Astrocyte (in vitro differentiated cells and primary cell): Measurements from ENCODE around the gene LRP4. TPM values are rescaled to one million over a fixed set of nuclear protein-coding genes. Genes with fewer than 3 reads are reported as not detected.

ENCODE experiments used
- DNase-seq: peaks from one replicate; pipeline ENCODE4 v3.0.0-alpha.2; 2010; ENCODE audit warnings: low read depth
- FAIRE-seq: peaks from 2 replicates; lab custom pipeline; 2011; peaks lifted over from hg19 to GRCh38; lab: Jason Lieb, UNC
- H2AFZ ChIP-seq: 2 replicates; pipeline ENCODE4 v1.6.0; 2012; ENCODE audit warnings: low read depth, low read length, inconsistent platforms
- H3K27ac ChIP-seq: 2 replicates; pipeline ENCODE4 v1.5.1; 2011; ENCODE audit warnings: low read depth, low read length, inconsistent platforms
- H3K27me3 ChIP-seq: 2 replicates; pipeline ENCODE4 v1.6.0; 2011; ENCODE audit warnings: low read length, inconsistent platforms; ENCODE audit not compliant: insufficient read depth
- H3K36me3 ChIP-seq: 2 replicates; pipeline ENCODE4 v1.5.1; 2011; ENCODE audit warnings: low read length, inconsistent platforms; ENCODE audit not compliant: insufficient read depth
- H3K4me1 ChIP-seq: 2 replicates; pipeline ENCODE4 v1.5.1; 2011; ENCODE audit warnings: low read length, inconsistent platforms; ENCODE audit not compliant: insufficient read depth
- H3K4me2 ChIP-seq: 2 replicates; pipeline ENCODE4 v1.6.0; 2012; ENCODE audit warnings: low read length, inconsistent platforms
- H3K4me3 ChIP-seq: 2 replicates; pipeline ENCODE4 v1.5.1; 2011; ENCODE audit warnings: low read depth, mild to moderate bottlenecking, low read length, inconsistent platforms; ENCODE audit not compliant: insufficient read depth
- H3K79me2 ChIP-seq: 2 replicates; pipeline ENCODE4 v1.6.0; 2012; ENCODE audit warnings: mild to moderate bottlenecking, low read length, inconsistent platforms; ENCODE audit not compliant: insufficient read depth
- H3K9ac ChIP-seq: 2 replicates; pipeline ENCODE4 v1.6.0; 2012; ENCODE audit warnings: mild to moderate bottlenecking, low read length, inconsistent platforms
- H3K9me3 ChIP-seq: 2 replicates; pipeline ENCODE4 v1.5.1; 2012; ENCODE audit warnings: low read depth, mild to moderate bottlenecking, low read length, inconsistent platforms; ENCODE audit not compliant: insufficient read depth
- H4K20me1 ChIP-seq: 2 replicates; pipeline ENCODE4 v1.6.0; 2012; ENCODE audit warnings: low read length, inconsistent platforms; ENCODE audit not compliant: insufficient read depth
- H3K27ac Mint-ChIP-seq: one replicate; pipeline ENCODE4 v1.8.0; 2021; ENCODE audit warnings: mild to moderate bottlenecking, mixed read lengths; ENCODE audit not compliant: unreplicated experiment
- H3K27me3 Mint-ChIP-seq: one replicate; pipeline ENCODE4 v1.8.0; 2021; ENCODE audit warnings: low read depth, mixed read lengths; ENCODE audit not compliant: unreplicated experiment
- H3K36me3 Mint-ChIP-seq: one replicate; pipeline ENCODE4 v1.8.0; 2021; ENCODE audit warnings: low read depth, mixed read lengths; ENCODE audit not compliant: unreplicated experiment
- H3K4me1 Mint-ChIP-seq: one replicate; pipeline ENCODE4 v1.8.0; 2021; ENCODE audit warnings: low read depth, mixed read lengths; ENCODE audit not compliant: unreplicated experiment
- H3K4me3 Mint-ChIP-seq: one replicate; pipeline ENCODE4 v1.8.0; 2021; ENCODE audit warnings: mild to moderate bottlenecking, moderate library complexity, mixed read lengths; ENCODE audit not compliant: unreplicated experiment
- H3K9me3 Mint-ChIP-seq: one replicate; pipeline ENCODE4 v1.8.0; 2021; ENCODE audit warnings: mild to moderate bottlenecking, mixed read lengths; ENCODE audit not compliant: unreplicated experiment
- CTCF ChIP-seq: IDR thresholded peaks from 2 replicates; pipeline ENCODE4 v1.5.1; 2011; ENCODE audit warnings: low read depth, mild to moderate bottlenecking, inconsistent platforms, low read length, moderate library complexity; ENCODE audit not compliant: insufficient read depth
- EZH2 ChIP-seq: IDR thresholded peaks from 2 replicates; pipeline ENCODE4 v1.6.1; 2012; ENCODE audit warnings: mild to moderate bottlenecking, low read length, inconsistent platforms; ENCODE audit not compliant: insufficient read depth
- total RNA-seq: library from RNA; stranded (reverse); gene quantifications from 2 replicates; pipeline ENCODE4 v1.2.1, GENCODE V29; 2021

LRP4 gene
- total RNA-seq, 1 donor from 2014 or later, result 19.0 TPM

- H3K4me2 ChIP-seq, result no peak overlapping the region
- H4K20me1 ChIP-seq, result no peaks in the 10 kb centered on the region
- H3K27ac ChIP-seq, result no peak overlapping the region
- no peak overlapping the region for H2AFZ ChIP-seq
- Mint-ChIP-seq H3K4me3 (no peak overlapping the region), H3K36me3 (peaks cover 12% of the 10 kb centered on the region), H3K4me1 (peaks cover 3% of the 10 kb centered on the region), H3K9me3 (no peaks in the 10 kb centered on the region), H3K27ac (no peak overlapping the region), H3K27me3 (no peaks in the 10 kb centered on the region)
- peaks cover 4% of the 10 kb centered on the region for H3K36me3 ChIP-seq
- TF ChIP-seq CTCF (no peak), EZH2 (no peak)
- no peaks in the 10 kb centered on the region for H3K79me2 ChIP-seq
- peaks cover 3% of the 10 kb centered on the region for H3K4me1 ChIP-seq
- H3K27me3 ChIP-seq, result no peaks in the 10 kb centered on the region
- FAIRE-seq (no peak), DNase-seq (no peak)
- H3K4me3 ChIP-seq, result no peak overlapping the region
- no peaks in the 10 kb centered on the region for H3K9me3 ChIP-seq
- H3K9ac ChIP-seq, result no peak overlapping the region
Observed at GRCh38 chr11:46894961-46895360, 23.4 kb downstream of the LRP4 start.

- H3K27ac Mint-ChIP-seq, result no peak overlapping the region
- H3K79me2 ChIP-seq, result no peaks in the 10 kb centered on the region
- no peak for DNase-seq
- no peak for FAIRE-seq
- peaks cover 4% of the 10 kb centered on the region for H3K36me3 ChIP-seq
- no peak for TF ChIP-seq EZH2
- no peak for TF ChIP-seq CTCF
- H3K27me3 Mint-ChIP-seq, result no peaks in the 10 kb centered on the region
- no peaks in the 10 kb centered on the region for H3K9me3 ChIP-seq
- no peak overlapping the region for H3K4me2 ChIP-seq
- H3K4me3 ChIP-seq, result no peak overlapping the region
- H2AFZ ChIP-seq, result no peak overlapping the region
- H4K20me1 ChIP-seq, result no peaks in the 10 kb centered on the region
- H3K27me3 ChIP-seq, result no peaks in the 10 kb centered on the region
- no peak overlapping the region for H3K4me3 Mint-ChIP-seq
- H3K36me3 Mint-ChIP-seq, result peaks cover 9% of the 10 kb centered on the region
- no peak overlapping the region for H3K27ac ChIP-seq
- peaks cover 3% of the 10 kb centered on the region for H3K4me1 ChIP-seq
- H3K9ac ChIP-seq, result no peak overlapping the region
- H3K4me1 Mint-ChIP-seq, result peaks cover 3% of the 10 kb centered on the region
- H3K9me3 Mint-ChIP-seq, result no peaks in the 10 kb centered on the region
Observed at GRCh38 chr11:46894506-46894905, 23.8 kb downstream of the LRP4 start.

DNA sequence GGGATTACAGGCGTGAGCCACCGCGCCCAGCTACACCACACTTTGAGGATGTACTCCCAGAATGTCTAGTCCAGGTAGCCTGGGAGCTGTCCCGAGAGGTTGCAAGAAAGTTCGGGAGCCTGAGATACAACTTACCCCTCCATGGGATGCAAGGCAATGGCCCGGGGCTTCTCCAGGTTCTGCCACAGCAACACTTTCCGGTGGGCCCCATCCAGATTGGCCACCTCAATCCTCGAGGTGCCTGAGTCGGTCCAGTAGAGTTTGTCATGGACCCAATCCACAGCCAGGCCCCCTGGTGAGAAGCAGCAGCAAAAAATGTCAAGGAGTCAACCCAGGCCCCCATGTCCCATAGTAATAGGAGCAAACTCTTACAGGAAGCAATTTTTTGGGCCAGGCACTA lies 25.5 kb downstream of the LRP4 start:
- no peaks in the 10 kb centered on the region for H4K20me1 ChIP-seq

More for the DNA sequence above, 25.5 kb downstream of the LRP4 start:
- Histone ChIP-seq H3K27ac (no peak overlapping the region), H3K4me3 (no peak overlapping the region), H3K79me2 (no peaks in the 10 kb centered on the region), H2AFZ (no peak overlapping the region), H3K4me2 (no peak overlapping the region), H3K27me3 (no peaks in the 10 kb centered on the region), H3K9ac (no peak overlapping the region), H3K4me1 (peaks cover 3% of the 10 kb centered on the region), H3K36me3 (peaks cover 4% of the 10 kb centered on the region), H3K9me3 (no peaks in the 10 kb centered on the region)
- Mint-ChIP-seq H3K27me3 (no peaks in the 10 kb centered on the region), H3K36me3 (peaks cover 4% of the 10 kb centered on the region), H3K4me3 (no peak overlapping the region), H3K4me1 (peaks cover 3% of the 10 kb centered on the region), H3K27ac (no peak overlapping the region), H3K9me3 (no peaks in the 10 kb centered on the region)
- FAIRE-seq (no peak), DNase-seq (no peak)
- TF ChIP-seq EZH2 (no peak), CTCF (no peak)
